Measurements from ENCODE around the gene RETN.

RETN gene

DNA sequence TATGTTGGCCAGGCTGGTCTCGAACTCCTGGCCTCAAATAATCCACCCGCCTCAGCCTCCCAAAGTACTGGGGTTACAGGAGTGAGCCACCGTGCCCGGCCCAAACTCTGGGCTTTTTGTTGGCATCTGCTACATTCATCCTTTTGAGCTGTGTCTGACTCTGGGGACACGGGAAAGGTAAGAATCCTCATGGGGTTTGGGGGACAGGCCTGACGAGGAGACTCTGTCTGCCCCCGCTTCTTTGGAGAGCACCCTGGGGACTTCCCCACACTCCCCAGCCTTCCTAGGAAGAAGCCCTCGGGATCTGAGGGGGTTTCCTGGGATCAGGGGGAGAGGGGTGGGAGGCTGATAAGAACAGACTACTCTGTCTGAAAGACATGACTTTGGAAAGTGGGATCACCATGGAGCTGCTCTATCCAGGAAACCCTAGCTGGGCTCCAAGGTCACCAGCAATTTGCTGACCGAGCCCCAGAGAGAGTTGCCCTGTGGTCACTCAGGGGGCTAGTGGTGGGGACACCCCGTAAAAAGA, 41.1 kb downstream of the RETN start:
- DNase-seq = no peak

DNA sequence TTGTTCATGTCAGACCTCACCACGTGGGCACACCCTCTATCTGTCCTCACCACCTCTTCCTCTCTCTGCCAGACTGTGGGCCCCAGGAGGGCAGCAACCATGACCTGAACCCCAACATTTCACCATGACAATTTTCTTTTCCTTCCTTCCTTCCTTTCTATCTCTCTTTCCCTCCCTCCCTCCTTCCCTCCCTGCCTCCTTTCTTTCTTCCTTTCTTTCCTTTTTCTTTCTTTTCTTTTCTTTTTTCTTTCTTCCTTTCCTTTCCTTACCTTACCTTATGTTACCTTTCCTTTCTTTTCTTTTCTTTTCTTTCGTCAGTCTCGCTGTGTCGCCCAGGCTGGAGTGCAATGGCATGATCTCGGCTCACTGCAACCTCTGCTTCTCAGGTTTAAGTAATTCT, 41.8 kb downstream of the RETN start:
- no peak for DNase-seq

DNA sequence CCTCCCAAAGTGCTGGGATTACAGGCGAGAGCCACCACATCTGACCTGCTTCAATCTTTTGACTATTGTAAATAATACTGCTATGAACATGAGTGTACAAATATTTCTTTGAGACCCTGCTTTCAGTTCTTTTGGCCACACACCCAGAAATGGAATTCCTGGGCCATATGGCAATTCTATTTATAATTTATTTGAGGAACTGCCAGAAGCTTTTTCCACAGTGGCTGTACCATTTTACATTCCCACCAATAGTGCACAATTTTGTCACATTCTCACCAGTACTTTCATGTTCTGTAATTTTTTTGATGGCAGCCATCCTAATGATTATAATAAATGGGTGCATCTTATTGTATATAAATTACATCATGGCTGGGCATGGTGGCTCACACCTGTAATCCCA, 46.8 kb downstream of the RETN start:
- no peak for DNase-seq

DNA sequence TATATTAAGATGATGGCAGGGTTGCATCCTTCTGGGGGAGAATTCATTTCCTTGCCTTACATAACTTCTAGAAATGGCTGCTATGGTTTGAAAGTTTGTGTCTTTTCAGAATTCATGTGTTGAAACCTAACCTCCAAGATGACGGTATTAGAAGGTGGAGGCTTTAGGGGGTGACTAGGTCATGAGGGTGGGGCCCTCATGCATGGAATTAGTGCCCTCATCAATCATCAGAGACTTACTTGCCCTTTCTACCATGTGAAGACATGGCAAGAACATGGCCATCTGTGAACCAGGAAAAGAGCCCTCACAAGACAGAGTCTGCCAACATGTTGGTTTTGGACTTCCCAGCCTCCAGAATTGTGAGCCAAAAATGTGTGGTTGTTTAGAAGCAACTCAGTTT, 47.9 kb downstream of the RETN start:
- no peak for DNase-seq

DNA sequence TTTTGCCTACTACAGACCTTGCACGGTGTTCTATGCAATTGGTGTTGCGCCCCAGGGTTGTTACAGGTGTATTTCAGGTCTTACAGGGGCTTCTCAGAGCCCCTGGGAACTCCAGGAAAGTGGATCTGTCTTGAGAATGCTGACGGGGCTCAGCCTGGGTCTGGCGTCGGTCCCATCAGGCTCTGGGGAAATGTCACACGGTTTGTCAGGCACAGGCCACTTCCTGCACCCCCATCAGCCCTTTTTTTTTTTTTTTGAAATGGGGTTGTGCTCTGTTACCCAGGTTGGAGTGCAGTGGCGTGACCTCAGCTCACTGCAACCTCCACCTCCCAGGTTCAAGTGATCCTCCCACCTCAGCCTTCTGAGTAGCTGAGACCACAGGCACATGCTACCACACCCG, 49.8 kb downstream of the RETN start:
- DNase-seq = no peak
